GM12875 (cell line): Measurements from ENCODE around the gene RHBDD3.

ENCODE experiments used
- H3K4me3 ChIP-seq: one replicate; pipeline ENCODE4 v1.5.1; 2011; ENCODE audit warnings: low read depth, low read length, control low read depth
- CTCF ChIP-seq: IDR thresholded peaks from 2 replicates; pipeline ENCODE4 v1.5.1; 2011; ENCODE audit warnings: low read depth, mild to moderate bottlenecking, control low read depth, inconsistent platforms, low read length, moderate library complexity, borderline replicate concordance; ENCODE audit not compliant: insufficient read depth

Gene RHBDD3

GRCh38 chr22:29308791-29309262 lies 41.0 kb upstream of the RHBDD3 start:
- no peak overlapping the region for H3K4me3 ChIP-seq
- TF ChIP-seq CTCF = no peak

- H3K4me3 ChIP-seq = no peak overlapping the region
- TF ChIP-seq CTCF = no peak
Measured at GRCh38 chr22:29308148-29308790, 40.5 kb upstream of the RHBDD3 start.

GRCh38 chr22:29307596-29308147 lies 39.9 kb upstream of the RHBDD3 start:
- H3K4me3 ChIP-seq = no peak overlapping the region
- no peak for TF ChIP-seq CTCF

GRCh38 chr22:29306835-29307595 lies 39.2 kb upstream of the RHBDD3 start:
- H3K4me3 ChIP-seq = peak overlapping the region; percentile 46
- no peak for TF ChIP-seq CTCF

GRCh38 chr22:29306175-29306834 lies 38.5 kb upstream of the RHBDD3 start, which contains the start of gene GAS2L1:
Gene GAS2L1, plus strand, starts transcription at chr22:29306650. Its CDS starts 1,456 bp downstream, at chr22:29308106.
- peak within 1 kb of the TSS; percentile 46 for H3K4me3 ChIP-seq
- TF ChIP-seq CTCF = peak; percentile 50; the same call in 1 of the 2 replicates

- no peak for TF ChIP-seq CTCF
- no peak overlapping the region for H3K4me3 ChIP-seq
Measured at GRCh38 chr22:29305836-29306174, 38.0 kb upstream of the RHBDD3 start.
